H9 (cell line): Measurements from ENCODE around the gene LSG1. TPM values are rescaled to one million over a fixed set of nuclear protein-coding genes. Genes with fewer than 3 reads are reported as not detected.

Experiments
- DNase-seq: peaks from one replicate; pipeline ENCODE4 v3.0.0-alpha.2; 2017
- H2AFZ ChIP-seq: one replicate; pipeline ENCODE4 v1.6.1; 2013; ENCODE audit warnings: mild to moderate bottlenecking, low read length, control low read depth, moderate library complexity
- H2AK5ac ChIP-seq: 2 replicates; pipeline ENCODE4 v1.6.1; 2013; ENCODE audit warnings: low read length, control low read depth, mixed read lengths; ENCODE audit not compliant: insufficient read length
- H2BK120ac ChIP-seq: one replicate; pipeline ENCODE4 v1.6.1; 2013; ENCODE audit warnings: low read depth, mild to moderate bottlenecking, low read length, control low read depth, inconsistent platforms; ENCODE audit not compliant: poor library complexity, severe bottlenecking
- H2BK12ac ChIP-seq: 2 replicates; pipeline ENCODE4 v1.6.1; 2013; ENCODE audit warnings: low read length, control low read depth, mixed read lengths, low read depth; ENCODE audit not compliant: insufficient read length
- H2BK15ac ChIP-seq: 2 replicates; pipeline ENCODE4 v1.6.1; 2013; ENCODE audit warnings: low read depth, low read length, control low read depth
- H2BK20ac ChIP-seq: one replicate; pipeline ENCODE4 v1.6.1; 2013; ENCODE audit warnings: low read depth, mild to moderate bottlenecking, low read length, control low read depth, inconsistent platforms; ENCODE audit not compliant: poor library complexity, severe bottlenecking
- H2BK5ac ChIP-seq: 2 replicates; pipeline ENCODE4 v1.6.1; 2013; ENCODE audit warnings: low read length, control low read depth, mixed read lengths; ENCODE audit not compliant: insufficient read length
- H3K14ac ChIP-seq: 2 replicates; pipeline ENCODE4 v1.6.1; 2013; ENCODE audit warnings: low read length, control low read depth; ENCODE audit not compliant: insufficient read depth
- H3K18ac ChIP-seq: 2 replicates; pipeline ENCODE4 v1.6.1; 2013; ENCODE audit warnings: low read depth, mild to moderate bottlenecking, mixed read lengths, low read length, control low read depth; ENCODE audit not compliant: insufficient read length
- H3K23ac ChIP-seq: 2 replicates; pipeline ENCODE4 v1.6.1; 2013; ENCODE audit warnings: low read length, control low read depth, mixed read lengths, low read depth; ENCODE audit not compliant: insufficient read length
- H3K23me2 ChIP-seq: 2 replicates; pipeline ENCODE4 v1.6.1; 2013; ENCODE audit warnings: low read depth, mild to moderate bottlenecking, mixed read lengths, low read length, control low read depth; ENCODE audit not compliant: insufficient read length, poor library complexity, severe bottlenecking
- H3K27ac ChIP-seq: 2 replicates; pipeline ENCODE4 v1.5.1; 2013; ENCODE audit warnings: low read length, control low read depth, mixed read lengths, low read depth; ENCODE audit not compliant: insufficient read length
- H3K27me3 ChIP-seq: 2 replicates; pipeline ENCODE4 v1.6.1; 2013; ENCODE audit warnings: low read length, control low read depth, inconsistent platforms; ENCODE audit not compliant: insufficient read depth
- H3K4ac ChIP-seq: 2 replicates; pipeline ENCODE4 v1.6.1; 2013; ENCODE audit warnings: low read depth, mild to moderate bottlenecking, control low read depth, inconsistent platforms, low read length, moderate library complexity
- H3K4me1 ChIP-seq: 2 replicates; pipeline ENCODE4 v1.6.1; 2013; ENCODE audit warnings: low read length, control low read depth, inconsistent platforms; ENCODE audit not compliant: insufficient read depth
- H3K4me2 ChIP-seq: 2 replicates; pipeline ENCODE4 v1.6.1; 2013; ENCODE audit warnings: low read length, control low read depth, mixed read lengths; ENCODE audit not compliant: insufficient read length, insufficient read depth
- H3K56ac ChIP-seq: 2 replicates; pipeline ENCODE4 v1.6.1; 2013; ENCODE audit warnings: low read depth, mild to moderate bottlenecking, mixed read lengths, low read length, control low read depth; ENCODE audit not compliant: insufficient read length
- H3K79me1 ChIP-seq: 2 replicates; pipeline ENCODE4 v1.6.1; 2013; ENCODE audit warnings: low read depth, mild to moderate bottlenecking, moderate library complexity, low read length, control low read depth, inconsistent platforms; ENCODE audit not compliant: insufficient read depth, poor library complexity, severe bottlenecking
- H3K79me2 ChIP-seq: 2 replicates; pipeline ENCODE4 v1.6.1; 2013; ENCODE audit warnings: low read length, control low read depth, inconsistent platforms; ENCODE audit not compliant: insufficient read depth
- H3K9ac ChIP-seq: 2 replicates; pipeline ENCODE4 v1.6.1; 2013; ENCODE audit warnings: low read length, control low read depth, mixed read lengths; ENCODE audit not compliant: insufficient read length; ENCODE audit errors: extremely low read depth
- H3K9me3 ChIP-seq: one replicate; pipeline ENCODE4 v1.6.1; 2013; ENCODE audit warnings: low read depth, low read length, inconsistent platforms; ENCODE audit not compliant: control insufficient read depth
- H3T11ph ChIP-seq: one replicate; pipeline ENCODE4 v1.6.1; 2013; ENCODE audit warnings: mild to moderate bottlenecking, low read length, control low read depth, inconsistent platforms
- H4K20me1 ChIP-seq: one replicate; pipeline ENCODE4 v1.6.1; 2013; ENCODE audit not compliant: control insufficient read depth, insufficient read length, insufficient read depth
- H4K5ac ChIP-seq: 2 replicates; pipeline ENCODE4 v1.6.1; 2013; ENCODE audit warnings: low read depth, mild to moderate bottlenecking, mixed read lengths, low read length, control low read depth; ENCODE audit not compliant: insufficient read length
- H4K8ac ChIP-seq: replicated peaks from 2 replicates; pipeline ENCODE4 v1.6.1; 2013; ENCODE audit warnings: low read length, control low read depth, mixed read lengths, low read depth; ENCODE audit not compliant: insufficient read length
- H4K91ac ChIP-seq: 2 replicates; pipeline ENCODE4 v1.6.1; 2013; ENCODE audit warnings: low read depth, mild to moderate bottlenecking, moderate library complexity, mixed read lengths, low read length, control low read depth; ENCODE audit not compliant: insufficient read length
- H3K27ac Mint-ChIP-seq, 3 experiments: 2 replicates in 2 of 3; 3 replicates in 1 of 3; pipeline ENCODE4 v1.8.0; 2020 to 2021; ENCODE audit warnings: mixed read lengths in 3 of 3, mild to moderate bottlenecking in 1 of 3, moderate library complexity in 1 of 3
- H3K27me3 Mint-ChIP-seq: 2 replicates; pipeline ENCODE4 v1.8.0; 2021; ENCODE audit warnings: low read depth, mild to moderate bottlenecking, moderate library complexity, mixed read lengths
- H3K36me3 Mint-ChIP-seq, 3 experiments: 2 replicates in 2 of 3; 3 replicates in 1 of 3; pipeline ENCODE4 v1.8.0; 2020 to 2021; ENCODE audit warnings: low read depth in 3 of 3, mixed read lengths in 3 of 3; ENCODE audit not compliant: insufficient read depth in 1 of 3
- H3K4me1 Mint-ChIP-seq, 2 experiments: 2 replicates each; pipeline ENCODE4 v1.8.0; 2020; ENCODE audit warnings: mixed read lengths in 2 of 2
- H3K4me3 Mint-ChIP-seq, 2 experiments: 2 replicates in 1 of 2; 3 replicates in 1 of 2; pipeline ENCODE4 v1.8.0; 2020 to 2021; ENCODE audit warnings: mild to moderate bottlenecking in 2 of 2, mixed read lengths in 2 of 2, moderate library complexity in 1 of 2
- H3K9me3 Mint-ChIP-seq, 2 experiments: 2 replicates in 1 of 2; 3 replicates in 1 of 2; pipeline ENCODE4 v1.8.0; 2020; ENCODE audit warnings: mild to moderate bottlenecking in 2 of 2, mixed read lengths in 2 of 2, moderate library complexity in 1 of 2
- WGBS: extraction: QIAGEN DNeasy Blood & Tissue Kit; methylation state at CpG from one replicate; pipeline ENCODE4 v1.1.7; 2013; ENCODE audit warnings: missing lambda C conversion rate, low lambda C conversion rate, mixed read lengths; ENCODE audit not compliant: insufficient read length; ENCODE audit errors: extremely low coverage; 5-methylcytosine and 5-hydroxymethylcytosine counted together
- total RNA-seq: library from RNA; stranded (reverse); gene quantifications from 2 replicates; pipeline ENCODE4 v1.2.1, GENCODE V29; 2021
- TF ChIP-seq, protein P1 (sequence below): fragments of 200-600 bp; sonication (generic); conservative IDR thresholded peaks from 3 replicates; pipeline ENCODE4 v1.8.0; 2021; ENCODE audit warnings: antibody characterized with exemption, mild to moderate bottlenecking

The LSG1 gene
- total RNA-seq, 1 experiment from 2014 or later = 63.3 TPM

GRCh38 chr3:194624956-194625355 is 47.0 kb downstream of the LSG1 start:
- H3K79me2 ChIP-seq = no peaks in the 10 kb centered on the region
- no peak overlapping the region for H3K18ac ChIP-seq
- H3K36me3 Mint-ChIP-seq = peaks cover 28 to 52% (median 49%) of the 10 kb centered on the region in 3 experiments
- no peak overlapping the region for H3K4me2 ChIP-seq
- no peak overlapping the region for H3K14ac ChIP-seq
- peaks cover 2 to 8% of the 10 kb centered on the region in 2 experiments; a peak in 4 of 5 replicates for H3K9me3 Mint-ChIP-seq
- peaks cover 4% of the 10 kb centered on the region for H3K9me3 ChIP-seq
- H3K79me1 ChIP-seq = no peaks in the 10 kb centered on the region
- H3K23me2 ChIP-seq = no peaks in the 10 kb centered on the region
- no peak overlapping the region for H2AFZ ChIP-seq
- no peak overlapping the region for H4K5ac ChIP-seq
- no peak overlapping the region for H2BK15ac ChIP-seq
- H3K4ac ChIP-seq = no peak overlapping the region
- H3K9ac ChIP-seq = no peak overlapping the region
- H4K91ac ChIP-seq = no peak overlapping the region
- no peaks in the 10 kb centered on the region for H3K27me3 ChIP-seq
- H2AK5ac ChIP-seq = no peak overlapping the region
- no peak overlapping the region for H3K4me3 Mint-ChIP-seq
- H3K27ac ChIP-seq = no peak overlapping the region
- no peaks in the 10 kb centered on the region for H4K20me1 ChIP-seq
- H3K56ac ChIP-seq = no peak overlapping the region
- H4K8ac ChIP-seq = no peak overlapping the region
- H3K27me3 Mint-ChIP-seq = no peaks in the 10 kb centered on the region
- H2BK120ac ChIP-seq = no peak overlapping the region
- peak overlapping the region in 1 of 3 experiments; percentile 28; a peak in 1 of 7 replicates for H3K27ac Mint-ChIP-seq
- TF ChIP-seq, protein P1, sequence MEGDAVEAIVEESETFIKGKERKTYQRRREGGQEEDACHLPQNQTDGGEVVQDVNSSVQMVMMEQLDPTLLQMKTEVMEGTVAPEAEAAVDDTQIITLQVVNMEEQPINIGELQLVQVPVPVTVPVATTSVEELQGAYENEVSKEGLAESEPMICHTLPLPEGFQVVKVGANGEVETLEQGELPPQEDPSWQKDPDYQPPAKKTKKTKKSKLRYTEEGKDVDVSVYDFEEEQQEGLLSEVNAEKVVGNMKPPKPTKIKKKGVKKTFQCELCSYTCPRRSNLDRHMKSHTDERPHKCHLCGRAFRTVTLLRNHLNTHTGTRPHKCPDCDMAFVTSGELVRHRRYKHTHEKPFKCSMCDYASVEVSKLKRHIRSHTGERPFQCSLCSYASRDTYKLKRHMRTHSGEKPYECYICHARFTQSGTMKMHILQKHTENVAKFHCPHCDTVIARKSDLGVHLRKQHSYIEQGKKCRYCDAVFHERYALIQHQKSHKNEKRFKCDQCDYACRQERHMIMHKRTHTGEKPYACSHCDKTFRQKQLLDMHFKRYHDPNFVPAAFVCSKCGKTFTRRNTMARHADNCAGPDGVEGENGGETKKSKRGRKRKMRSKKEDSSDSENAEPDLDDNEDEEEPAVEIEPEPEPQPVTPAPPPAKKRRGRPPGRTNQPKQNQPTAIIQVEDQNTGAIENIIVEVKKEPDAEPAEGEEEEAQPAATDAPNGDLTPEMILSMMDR = no peak
- H2BK20ac ChIP-seq = no peak overlapping the region
- H3K23ac ChIP-seq = no peak overlapping the region
- no peaks in the 10 kb centered on the region for H3K4me1 Mint-ChIP-seq
- H2BK5ac ChIP-seq = no peak overlapping the region
- H3T11ph ChIP-seq = no peak overlapping the region
- DNase-seq = no peak
- no CpG with 5 or more reads among the region's 6 CpGs for WGBS
- H2BK12ac ChIP-seq = no peak overlapping the region
- no peaks in the 10 kb centered on the region for H3K4me1 ChIP-seq
